ENCODE data around the gene DHRS3. TPM values are rescaled to one million over a fixed set of nuclear protein-coding genes. Genes with fewer than 3 reads are reported as not detected.

Gene DHRS3
- total and polyA plus RNA-seq, 10 of the 15 experiments (the other 5 are each of a cell fraction or from before 2014, with no cell fraction given): 0.23 to 29.7 (median 1.2) TPM

GRCh38 chr1:12629985-12630760 is 12.2 kb upstream of the DHRS3 start:
- RAD21 ChIA-PET (ENCODE audit: unreplicated experiment): no interaction called here
- ATAC-seq: no peak
- Histone ChIP-seq H3K79me2 (ENCODE audit: control insufficient read depth, insufficient read depth, low read length) (no peaks in the 10 kb centered on the region), H3K9ac (ENCODE audit: control insufficient read depth, insufficient read depth, low read length) (no peak overlapping the region), H3K4me1 (ENCODE audit: control insufficient read depth, insufficient read depth, low read length) (no peaks in the 10 kb centered on the region), H2AFZ (ENCODE audit: control insufficient read depth, low read depth, low read length) (no peak overlapping the region), H3K27me3 (replicated peaks in 1 of 2; ENCODE audit: control insufficient read depth in 2 of 2, insufficient read depth in 2 of 2, low read length in 1 of 2) (no peaks in the 10 kb centered on the region; a peak in 1 of 4 replicates), H3K9me3 (replicated peaks; ENCODE audit: control insufficient read depth, insufficient read depth, low read length) (no peaks in the 10 kb centered on the region; the same call in 2 of the 3 replicates), H4K20me1 (ENCODE audit: control insufficient read depth, insufficient read depth) (no peaks in the 10 kb centered on the region), H3K4me2 (ENCODE audit: control insufficient read depth, insufficient read depth) (no peak overlapping the region), H3K27ac (ENCODE audit: control insufficient read depth, insufficient read depth) (no peak overlapping the region), H3K4me3 (no peak overlapping the region), H3K36me3 (ENCODE audit: control insufficient read depth in 2 of 2, insufficient read depth in 2 of 2, low read length in 1 of 2) (no peaks in the 10 kb centered on the region)
- TF ChIP-seq ZNF24 (IDR thresholded peaks at IDR 0.05) (no peak), SUZ12 (IDR thresholded peaks at IDR 0.05; ENCODE audit: unreplicated experiment) (no peak), JUND (IDR thresholded peaks at IDR 0.05; ENCODE audit: low read depth, low read length) (no peak), BCL11A (IDR thresholded peaks at IDR 0.05; ENCODE audit: low read depth, low read length) (no peak)
- DNase-seq (ENCODE audit: low read depth, low spot score): no peak
- 26% methylated on average over 15 of the region's 15 CpGs for WGBS (ENCODE audit: insufficient coverage, insufficient replicate concordance, low lambda C conversion rate, missing lambda C conversion rate)
- POLR2A ChIA-PET: no interaction called here
- in situ Hi-C loops (cut with MboI): no loop called here
- SMC1A ChIA-PET (ENCODE audit: uncharacterized antibody, unreplicated experiment): interaction anchor here (0.6 kb wide), 1 partner anchor 691 kb away, joined by 3 read pairs; no protein-coding TSS in a partner anchor
- FAIRE-seq: no peak
- CTCF ChIA-PET: interaction anchor here (1.4 kb wide), 1 partner anchor 358 kb away, joined by 3 read pairs; no protein-coding TSS in a partner anchor
- intact Hi-C loops (cut with micrococcal nuclease; ENCODE audit: unreplicated experiment): loop anchor here (10.0 kb wide), 1 partner anchor 505 kb away; no protein-coding TSS in a partner anchor
- no TSS peak for BruUV-seq (replicated peaks)

GRCh38 chr1:12629511-12629956 is 11.5 kb upstream of the DHRS3 start:
- Histone ChIP-seq H4K20me1 (ENCODE audit: control insufficient read depth, insufficient read depth) (no peaks in the 10 kb centered on the region), H3K4me1 (ENCODE audit: control insufficient read depth, insufficient read depth, low read length) (no peaks in the 10 kb centered on the region), H3K4me2 (ENCODE audit: control insufficient read depth, insufficient read depth) (no peak overlapping the region), H3K79me2 (ENCODE audit: control insufficient read depth, insufficient read depth, low read length) (no peaks in the 10 kb centered on the region), H3K9ac (ENCODE audit: control insufficient read depth, insufficient read depth, low read length) (no peak overlapping the region), H3K27me3 (replicated peaks in 1 of 2; ENCODE audit: control insufficient read depth in 2 of 2, insufficient read depth in 2 of 2, low read length in 1 of 2) (no peaks in the 10 kb centered on the region; a peak in 1 of 4 replicates), H3K4me3 (no peak overlapping the region), H2AFZ (ENCODE audit: control insufficient read depth, low read depth, low read length) (no peak overlapping the region), H3K27ac (ENCODE audit: control insufficient read depth, insufficient read depth) (no peak overlapping the region), H3K9me3 (replicated peaks; ENCODE audit: control insufficient read depth, insufficient read depth, low read length) (no peaks in the 10 kb centered on the region; the same call in 2 of the 3 replicates), H3K36me3 (ENCODE audit: control insufficient read depth in 2 of 2, insufficient read depth in 2 of 2, low read length in 1 of 2) (no peaks in the 10 kb centered on the region)
- FAIRE-seq: no peak
- in situ Hi-C loops (cut with MboI) (no loop called here), intact Hi-C loops (cut with micrococcal nuclease; ENCODE audit: unreplicated experiment) (loop anchor here (10.0 kb wide), 1 partner anchor 505 kb away; no protein-coding TSS in a partner anchor)
- BruUV-seq (replicated peaks): no TSS peak
- SMC1A ChIA-PET (ENCODE audit: uncharacterized antibody, unreplicated experiment): interaction anchor here (0.6 kb wide), 2 partner anchors 506 to 690 kb away, joined by 3 read pairs; no protein-coding TSS in a partner anchor
- no peak for DNase-seq (ENCODE audit: low read depth, low spot score)
- POLR2A ChIA-PET: no interaction called here
- TF ChIP-seq IRF4 (IDR thresholded peaks at IDR 0.05; ENCODE audit: low read depth, low read length): no peak
- no peak for TF ChIP-seq BCL11A (IDR thresholded peaks at IDR 0.05; ENCODE audit: low read depth, low read length)
- TF ChIP-seq MEF2A (IDR thresholded peaks at IDR 0.05; ENCODE audit: insufficient read depth, low read depth, low read length): no peak
- no peak for TF ChIP-seq EGR1 (IDR thresholded peaks at IDR 0.05; ENCODE audit: borderline replicate concordance in 1 of 2, low read depth in 2 of 2, low read length in 2 of 2)
- TF ChIP-seq CBX3 (IDR thresholded peaks at IDR 0.05; ENCODE audit: borderline replicate concordance, low read depth): no peak
- no peak for TF ChIP-seq SKIL (IDR thresholded peaks at IDR 0.05; ENCODE audit: low read depth, poor library complexity, severe bottlenecking)
- no peak for TF ChIP-seq BRCA1 (IDR thresholded peaks at IDR 0.05; ENCODE audit: low read depth, low read length)
- TF ChIP-seq ASH2L (IDR thresholded peaks at IDR 0.05; ENCODE audit: borderline replicate concordance, low read depth): no peak
- no peak for TF ChIP-seq NKRF (conservative IDR thresholded peaks at IDR 0.05)
- RAD21 ChIA-PET (ENCODE audit: unreplicated experiment): no interaction called here
- CTCF ChIA-PET: interaction anchor here (1.4 kb wide), 1 partner anchor 357 kb away, joined by 3 read pairs; no protein-coding TSS in a partner anchor
- WGBS (ENCODE audit: insufficient coverage, insufficient replicate concordance, low lambda C conversion rate, missing lambda C conversion rate): 0% methylated on average over 1 of the region's 1 CpG
- ATAC-seq: no peak
